IMR-90 (cell line): ENCODE data around the gene POLD1. TPM values are rescaled to one million over a fixed set of nuclear protein-coding genes. Genes with fewer than 3 reads are reported as not detected.

Experiments used
- ATAC-seq: fragments of 200-7000 bp; cut with Tn5 transposase; 2 replicates; pipeline ENCODE4 v1.9.1; 2020; ENCODE audit warnings: low read depth, mild to moderate bottlenecking, moderate library complexity
- BruUV-seq: library from RNA; stranded (reverse); fragments of 400-500 nt; replicated peaks from 2 replicates; lab custom pipeline; 2021; lab: Mats Ljungman, UMichigan
- CTCF ChIA-PET: fragments of 300-600 bp; formaldehyde crosslinking; extraction: SDS; loops from one replicate; lab custom pipeline; 2021; ENCODE audit warnings: antibody characterized with exemption; lab: Yijun Ruan, JAX
- POLR2A ChIA-PET: fragments of 300-600 bp; sonication (Branson Sonifier 250); formaldehyde crosslinking; loops from one replicate; lab custom pipeline; 2022; ENCODE audit warnings: antibody characterized with exemption; ENCODE audit not compliant: unreplicated experiment; lab: Charles Lee
- DNase-seq: peaks from one replicate; pipeline ENCODE4 v3.0.0; 2013
- H2AFZ ChIP-seq: replicated peaks from 2 replicates; pipeline ENCODE3; 2013; ENCODE audit warnings: low read length, mild to moderate bottlenecking; ENCODE audit not compliant: poor library complexity
- H2AK5ac ChIP-seq: 2 replicates; pipeline ENCODE4 v1.6.1; 2013; ENCODE audit warnings: low read depth, low read length, inconsistent platforms
- H2AK9ac ChIP-seq: replicated peaks from 2 replicates; pipeline ENCODE3; 2013; ENCODE audit warnings: mild to moderate bottlenecking, low read depth, low read length, moderate library complexity; ENCODE audit not compliant: poor library complexity
- H2BK120ac ChIP-seq: 2 replicates; pipeline ENCODE4 v1.6.1; 2013; ENCODE audit warnings: low read depth, low read length, inconsistent platforms
- H2BK15ac ChIP-seq: 3 replicates; pipeline ENCODE4 v1.6.1; 2013; ENCODE audit warnings: low read depth, low read length, inconsistent platforms
- H2BK20ac ChIP-seq: 2 replicates; pipeline ENCODE4 v1.6.1; 2013; ENCODE audit warnings: low read depth, mild to moderate bottlenecking, inconsistent platforms, low read length, moderate library complexity
- H2BK5ac ChIP-seq: 2 replicates; pipeline ENCODE4 v1.6.1; 2013; ENCODE audit warnings: mild to moderate bottlenecking, low read depth, low read length, inconsistent platforms; ENCODE audit not compliant: poor library complexity, severe bottlenecking
- H3K14ac ChIP-seq: replicated peaks from 2 replicates; pipeline ENCODE4 v1.6.1; 2013; ENCODE audit warnings: low read depth, low read length, inconsistent platforms
- H3K18ac ChIP-seq: 2 replicates; pipeline ENCODE4 v1.6.1; 2013; ENCODE audit warnings: low read depth, low read length, control low read depth
- H3K23ac ChIP-seq: 2 replicates; pipeline ENCODE4 v1.6.1; 2013; ENCODE audit warnings: low read depth, low read length, inconsistent platforms
- H3K27ac ChIP-seq: 2 replicates; pipeline ENCODE4 v1.5.1; 2013; ENCODE audit warnings: mild to moderate bottlenecking, control low read depth, low read length; ENCODE audit not compliant: insufficient read depth
- H3K27me3 ChIP-seq: 2 replicates; pipeline ENCODE4 v1.6.1; 2013; ENCODE audit warnings: low read length; ENCODE audit not compliant: control insufficient read depth, insufficient read depth
- H3K36me3 ChIP-seq: 2 replicates; pipeline ENCODE4 v1.6.1; 2013; ENCODE audit warnings: low read length, mixed read lengths; ENCODE audit not compliant: control insufficient read depth, insufficient read depth
- H3K4ac ChIP-seq: 2 replicates; pipeline ENCODE4 v1.6.1; 2013; ENCODE audit warnings: low read depth, low read length, inconsistent platforms
- H3K4me1 ChIP-seq: 2 replicates; pipeline ENCODE4 v1.6.1; 2013; ENCODE audit warnings: low read length, mixed read lengths; ENCODE audit not compliant: control insufficient read depth, insufficient read depth
- H3K4me2 ChIP-seq: 2 replicates; pipeline ENCODE4 v1.6.1; 2013; ENCODE audit warnings: low read depth, mild to moderate bottlenecking, control low read depth, low read length, moderate library complexity
- H3K4me3 ChIP-seq: 2 replicates; pipeline ENCODE4 v1.5.1; 2013; ENCODE audit warnings: low read depth, mild to moderate bottlenecking, control low read depth, low read length, moderate library complexity; ENCODE audit not compliant: insufficient read depth
- H3K56ac ChIP-seq: 2 replicates; pipeline ENCODE4 v1.6.1; 2013; ENCODE audit warnings: low read length, inconsistent platforms; ENCODE audit not compliant: insufficient read depth; ENCODE audit errors: extremely low read depth
- H3K79me1 ChIP-seq, 2 experiments: 2 replicates each; pipeline ENCODE4 v1.6.1; 2013; ENCODE audit warnings: low read length in 2 of 2, inconsistent platforms in 1 of 2, low read depth in 1 of 2
- H3K9ac ChIP-seq: 2 replicates; pipeline ENCODE4 v1.6.1; 2013; ENCODE audit warnings: low read depth, low read length, control low read depth
- H3K9me1 ChIP-seq: 2 replicates; pipeline ENCODE4 v1.6.1; 2013; ENCODE audit warnings: low read length, inconsistent platforms; ENCODE audit not compliant: insufficient read depth
- H3K9me3 ChIP-seq: 2 replicates; pipeline ENCODE4 v1.6.1; 2013; ENCODE audit warnings: low read length; ENCODE audit not compliant: control insufficient read depth, insufficient read depth
- H4K20me1 ChIP-seq: 2 replicates; pipeline ENCODE4 v1.6.1; 2013; ENCODE audit warnings: low read length, inconsistent platforms; ENCODE audit not compliant: insufficient read depth
- H4K5ac ChIP-seq: 2 replicates; pipeline ENCODE4 v1.6.1; 2013; ENCODE audit warnings: mild to moderate bottlenecking, low read depth, low read length, control low read depth
- H4K8ac ChIP-seq, 2 experiments: 2 replicates each; pipeline ENCODE4 v1.6.1; 2013; ENCODE audit warnings: low read depth in 2 of 2, low read length in 2 of 2, control low read depth in 1 of 2, inconsistent platforms in 1 of 2
- H4K91ac ChIP-seq: 2 replicates; pipeline ENCODE4 v1.6.1; 2013; ENCODE audit warnings: low read depth, low read length, inconsistent platforms; ENCODE audit not compliant: insufficient read depth
- BHLHE40 ChIP-seq: fragments of 150-350 bp; IDR thresholded peaks from 2 replicates; pipeline ENCODE4 v1.6.1; 2016; ENCODE audit warnings: mild to moderate bottlenecking, low read depth, low read length
- CHD1 ChIP-seq: IDR thresholded peaks from 2 replicates; pipeline ENCODE4 v1.6.1; 2012; ENCODE audit warnings: low read depth, low read length, improper control_type of control experiment
- ELK1 ChIP-seq: fragments of 150-350 bp; IDR thresholded peaks from 2 replicates; pipeline ENCODE4 v1.6.1; 2016; ENCODE audit warnings: low read depth, mild to moderate bottlenecking, low read length, moderate library complexity, borderline replicate concordance
- MAFK ChIP-seq: IDR thresholded peaks from 2 replicates; pipeline ENCODE4 v1.6.1; 2012; ENCODE audit warnings: low read depth, low read length, improper control_type of control experiment
- MAZ ChIP-seq: IDR thresholded peaks from 2 replicates; pipeline ENCODE4 v1.6.1; 2012; ENCODE audit warnings: low read depth, mild to moderate bottlenecking, low read length, improper control_type of control experiment, moderate library complexity, borderline replicate concordance
- MXI1 ChIP-seq: IDR thresholded peaks from 2 replicates; pipeline ENCODE4 v1.6.1; 2012; ENCODE audit warnings: low read depth, mild to moderate bottlenecking, low read length, moderate library complexity, borderline replicate concordance
- NFE2L2 ChIP-seq: fragments of 150-350 bp; IDR thresholded peaks from 2 replicates; pipeline ENCODE4 v1.6.1; 2016; ENCODE audit warnings: low read depth, mild to moderate bottlenecking, low read length
- RCOR1 ChIP-seq: IDR thresholded peaks from 2 replicates; pipeline ENCODE4 v1.6.1; 2012; ENCODE audit warnings: mild to moderate bottlenecking, low read length, improper control_type of control experiment; ENCODE audit not compliant: insufficient replicate concordance
- SMC3 ChIP-seq: fragments of 150-350 bp; IDR thresholded peaks from 2 replicates; pipeline ENCODE4 v1.6.1; 2016; ENCODE audit warnings: low read depth, mild to moderate bottlenecking, antibody characterized with exemption, low read length, moderate library complexity
- WGBS, 2 experiments: methylation state at CpG; one replicate each; pipeline versions ENCODE4 v1.1.5 to v1.1.7; 2013; ENCODE audit warnings: missing lambda C conversion rate in 2 of 2; ENCODE audit not compliant: insufficient read length in 1 of 2; ENCODE audit errors: extremely low coverage in 2 of 2; 5-methylcytosine and 5-hydroxymethylcytosine counted together
- dilution Hi-C: fragments of 300-500 bp; cut with HindIII; formaldehyde crosslinking; loops from one replicate; pipeline ENCODE4 v1.14.3; 2018; ENCODE audit warnings: low sequenced_read_pairs; ENCODE audit not compliant: unreplicated experiment
- in situ Hi-C: fragments of 300-500 bp; cut with MboI; formaldehyde crosslinking; loops from 3 replicates; pipeline ENCODE4 v1.14.3; 2019; ENCODE audit warnings: low sequenced_read_pairs, inconsistent platforms, mixed read lengths
- intact Hi-C: fragments of 100-400 bp; cut with micrococcal nuclease; formaldehyde crosslinking; loops from 2 replicates; pipeline ENCODE4 v1.10.0; 2022
- polyA plus RNA-seq, 3 experiments: library from polyadenylated mRNA; depleted of rRNA; stranded (reverse); fragments of >200 nt; gene quantifications; 2 replicates each; pipeline ENCODE4 v1.2.3, GENCODE V29; 2012; ENCODE audit warnings: low replicate concordance in 1 of 3
- total RNA-seq: library from RNA; depleted of rRNA; stranded (reverse); fragments of >200 nt; gene quantifications from 2 replicates; pipeline ENCODE4 v1.2.3, GENCODE V29; 2012

The POLD1 gene
- total and polyA plus RNA-seq, 2 of the 4 experiments (the other 2 are of a cell fraction) = 13.8 to 28.9 TPM

- no peaks in the 10 kb centered on the region for H3K4me1 ChIP-seq
- H3K79me1 ChIP-seq = no peaks in the 10 kb centered on the region
- no peak overlapping the region for H3K4me2 ChIP-seq
- no peak overlapping the region for H3K14ac ChIP-seq
- H2BK120ac ChIP-seq = no peak overlapping the region
- in situ Hi-C loops (no loop called here), dilution Hi-C loops (no loop called here), intact Hi-C loops (no loop called here)
- H3K36me3 ChIP-seq = peaks cover 7% of the 10 kb centered on the region
- no peaks in the 10 kb centered on the region for H3K9me3 ChIP-seq
- BruUV-seq = no TSS peak
- no peaks in the 10 kb centered on the region; the same call in 1 of the 2 replicates for H3K27me3 ChIP-seq
- H2BK20ac ChIP-seq = no peak overlapping the region
- no peak overlapping the region for H2BK5ac ChIP-seq
- H3K4me3 ChIP-seq = no peak overlapping the region
- no peak overlapping the region for H2AFZ ChIP-seq
- no peak overlapping the region for H3K23ac ChIP-seq
- H2BK15ac ChIP-seq = no peak overlapping the region
- no peaks in the 10 kb centered on the region for H4K20me1 ChIP-seq
- H3K27ac ChIP-seq = no peak overlapping the region
- H4K5ac ChIP-seq = no peak overlapping the region
- no peak overlapping the region for H4K8ac ChIP-seq
- H3K9ac ChIP-seq = no peak overlapping the region
- no peak overlapping the region for H4K91ac ChIP-seq
- ATAC-seq (no peak), DNase-seq (no peak)
- peak overlapping the region; percentile 28 for H2AK9ac ChIP-seq
- H3K18ac ChIP-seq = no peak overlapping the region
- WGBS, 2 experiments = 83% methylated on average over 2 of the region's 13 CpGs; no CpG with 5 or more reads in 1 of the 2 experiments
- no peak overlapping the region for H2AK5ac ChIP-seq
- no peak overlapping the region for H3K4ac ChIP-seq
- TF ChIP-seq CHD1 (no peak), BHLHE40 (no peak), ELK1 (no peak), RCOR1 (no peak), NFE2L2 (no peak), MAFK (no peak), SMC3 (no peak), MAZ (no peak), MXI1 (no peak)
- no peaks in the 10 kb centered on the region for H3K9me1 ChIP-seq
- H3K56ac ChIP-seq = no peak overlapping the region
- ChIA-PET CTCF (no interaction called here), POLR2A (no interaction called here)
These were observed 28.9 kb downstream of the POLD1 start for GRCh38 chr19:50413096-50413495.
